IPS DF 4.7 (cell line): ENCODE measurements around the gene CAPRIN1.

Experiments used
- DNase-seq: peaks from one replicate; pipeline ENCODE4 v3.0.0-alpha.2; 2013; ENCODE audit warnings: low spot score; ENCODE audit errors: extremely low read depth

Gene CAPRIN1

GRCh38 chr11:34051349-34052035 lies at the start of gene CAPRIN1:
Gene CAPRIN1 (plus strand): TSS chr11:34051731. CDS start chr11:34052421, 690 bp downstream.
- DNase-seq: peak; percentile 72

- DNase-seq: no peak
Measured at GRCh38 chr11:34002420-34002819, 49.1 kb upstream of the CAPRIN1 start.

GRCh38 chr11:34004236-34004635 lies 47.3 kb upstream of the CAPRIN1 start:
- DNase-seq: no peak

- DNase-seq: no peak
Measured at GRCh38 chr11:34006876-34007275, 44.7 kb upstream of the CAPRIN1 start.

GRCh38 chr11:34012734-34013133 lies 38.8 kb upstream of the CAPRIN1 start:
- DNase-seq: no peak

GRCh38 chr11:34013898-34014571 lies 37.5 kb upstream of the CAPRIN1 start:
- DNase-seq: no peak

- DNase-seq: no peak
Measured at GRCh38 chr11:34021977-34022735, 29.4 kb upstream of the CAPRIN1 start.

- DNase-seq: no peak
Measured at GRCh38 chr11:34026432-34026831, 25.1 kb upstream of the CAPRIN1 start.

GRCh38 chr11:34027516-34028408 lies 23.8 kb upstream of the CAPRIN1 start:
- DNase-seq: no peak

GRCh38 chr11:34028425-34028824 lies 23.1 kb upstream of the CAPRIN1 start:
- no peak for DNase-seq

GRCh38 chr11:34029176-34029575 lies 22.4 kb upstream of the CAPRIN1 start:
- no peak for DNase-seq

GRCh38 chr11:34030382-34030781 lies 21.1 kb upstream of the CAPRIN1 start:
- no peak for DNase-seq

- DNase-seq: no peak
Measured at GRCh38 chr11:34033399-34033798, 18.1 kb upstream of the CAPRIN1 start.

- DNase-seq: no peak
Measured at GRCh38 chr11:34034053-34034452, 17.5 kb upstream of the CAPRIN1 start.

- DNase-seq: no peak
Measured at GRCh38 chr11:34036456-34036855, 15.1 kb upstream of the CAPRIN1 start.

- DNase-seq: no peak
Measured at GRCh38 chr11:34037016-34037415, 14.5 kb upstream of the CAPRIN1 start.

GRCh38 chr11:34040571-34040970 lies 11.0 kb upstream of the CAPRIN1 start:
- no peak for DNase-seq

GRCh38 chr11:34044664-34045485 lies 6.7 kb upstream of the CAPRIN1 start:
- DNase-seq: no peak

- DNase-seq: no peak
Measured at GRCh38 chr11:34049028-34049427, 2.5 kb upstream of the CAPRIN1 start.

- DNase-seq: no peak
Measured at GRCh38 chr11:34050581-34051348, 766 bp upstream of the CAPRIN1 start.
